Lower lobe of right lung (tissue), 2 donors: Measurements from ENCODE around the gene SIL1. TPM values are rescaled to one million over a fixed set of nuclear protein-coding genes. Genes with fewer than 3 reads are reported as not detected.

ENCODE experiments used
- ATAC-seq, 2 donors: fragments of 200-7000 bp; cut with Tn5 transposase; one replicate each; pipeline ENCODE4 v1.9.1; 2020 to 2022; ENCODE audit warnings: mild to moderate bottlenecking in 2 of 2, moderate library complexity in 2 of 2
- DNase-seq: peaks from one replicate; pipeline ENCODE4 v3.0.0-alpha.2; 2020
- H3K27ac ChIP-seq: fragments of 200-600 bp; one replicate; pipeline ENCODE4 v1.8.0; 2022
- H3K27me3 ChIP-seq: fragments of 200-600 bp; one replicate; pipeline ENCODE4 v1.8.0; 2022; ENCODE audit warnings: low read depth
- H3K36me3 ChIP-seq: fragments of 200-600 bp; one replicate; pipeline ENCODE4 v1.8.0; 2022; ENCODE audit warnings: mild to moderate bottlenecking
- H3K4me1 ChIP-seq: fragments of 200-600 bp; one replicate; pipeline ENCODE4 v1.8.0; 2022
- H3K4me3 ChIP-seq: fragments of 200-600 bp; one replicate; pipeline ENCODE4 v1.8.0; 2022; ENCODE audit warnings: mild to moderate bottlenecking
- H3K9me3 ChIP-seq: fragments of 200-600 bp; one replicate; pipeline ENCODE4 v1.8.0; 2022
- CTCF ChIP-seq: fragments of 200-600 bp; IDR thresholded peaks from one replicate; pipeline ENCODE4 v1.8.0; 2022; ENCODE audit warnings: antibody characterized with exemption, mild to moderate bottlenecking
- intact Hi-C: fragments of 100-400 bp; cut with DNase I; formaldehyde crosslinking; loops from one replicate; pipeline ENCODE4 v1.11.0; 2022
- long read RNA-seq: library from polyadenylated mRNA; unstranded; transcript quantifications from one replicate; pipeline ENCODE4 v2.0.0, GENCODE V29; 2021
- total RNA-seq: library from RNA; stranded (reverse); fragmentation: NEBNext Ultra II Directional; extraction: Animal tissue kit (Norgen Biotek cat#: 25700); gene quantifications from one replicate; pipeline ENCODE4 v1.2.1, GENCODE V29; 2021
- donor health status: DM: no; HTN: yes; CAD: no; lungs with severe emphysema.

Gene SIL1
- total RNA-seq, result 40.6 TPM
- long read RNA-seq, transcript SIL1-202 (10 exons, 1,923 nt), result major isoform, 79 of 114 reads
- long read RNA-seq, partial matches to known transcripts, result 11 of 114 reads
- long read RNA-seq, other reads (novel, unspliced or antisense), result 22 of 114 reads

- peak; percentile 99 for ATAC-seq
- peaks cover 23% of the 10 kb centered on the region for H3K4me1 ChIP-seq
- no peaks in the 10 kb centered on the region for H3K9me3 ChIP-seq
- TF ChIP-seq CTCF, result no peak
- intact Hi-C loops, result no loop called here
- peak; percentile 98 for DNase-seq
- peak within 1 kb of the TSS; percentile 77 for H3K4me3 ChIP-seq
- H3K36me3 ChIP-seq, result no peaks in the 10 kb centered on the region
- H3K27me3 ChIP-seq, result no peaks in the 10 kb centered on the region
- H3K27ac ChIP-seq, result peak within 1 kb of the TSS; percentile 91
Observed at GRCh38 chr5:139197710-139198669, at the start of gene SIL1. SIL1 (minus strand) TSS chr5:139198368; CDS start chr5:139127843, 70,525 bp downstream.

GRCh38 chr5:139246394-139246793 is 48.2 kb upstream of the SIL1 start:
- DNase-seq (peak; percentile 54), ATAC-seq (peak; percentile 76 to 80)
- Histone ChIP-seq H3K4me3 (no peak overlapping the region), H3K36me3 (no peaks in the 10 kb centered on the region), H3K4me1 (peaks cover 6% of the 10 kb centered on the region), H3K9me3 (no peaks in the 10 kb centered on the region), H3K27ac (no peak overlapping the region), H3K27me3 (no peaks in the 10 kb centered on the region)
- intact Hi-C loops, result no loop called here
- no peak for TF ChIP-seq CTCF

DNA sequence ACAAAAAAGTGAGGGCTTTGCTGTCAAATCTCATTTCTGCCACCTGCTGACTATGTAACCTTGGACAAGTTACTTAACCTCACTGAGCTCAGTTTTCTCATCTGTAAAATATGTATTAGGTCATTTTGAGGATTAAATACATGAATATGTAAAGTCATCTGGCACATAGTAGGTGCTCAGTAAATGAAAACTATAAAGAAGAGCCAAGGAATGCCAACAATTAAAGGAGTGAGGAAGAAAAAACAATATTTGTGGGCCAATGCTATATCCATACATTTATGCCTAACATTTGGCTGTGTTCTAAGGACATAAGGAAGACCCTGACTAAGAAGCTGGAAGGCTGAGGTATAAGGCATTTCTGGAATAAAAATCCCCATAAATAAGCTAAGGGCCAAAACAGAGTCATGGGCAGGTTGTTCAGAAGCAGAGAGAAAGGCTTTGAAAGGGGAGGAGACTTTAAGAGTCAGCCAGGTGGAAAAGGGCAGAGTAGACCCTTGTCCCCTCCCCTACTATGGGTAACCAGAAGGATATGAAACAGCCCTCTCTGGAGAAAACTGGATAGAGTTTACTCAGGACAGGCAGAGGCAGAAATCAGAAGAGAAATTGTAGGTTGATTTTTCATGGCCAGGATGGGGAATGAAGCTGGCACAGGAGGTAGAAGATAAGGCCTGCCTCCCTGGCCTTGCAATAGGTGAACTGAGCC is 47.6 kb upstream of the SIL1 start:
- Histone ChIP-seq H3K27ac (no peak overlapping the region), H3K9me3 (no peaks in the 10 kb centered on the region), H3K27me3 (no peaks in the 10 kb centered on the region), H3K36me3 (no peaks in the 10 kb centered on the region), H3K4me1 (peaks cover 6% of the 10 kb centered on the region), H3K4me3 (no peak overlapping the region)
- intact Hi-C loops, result no loop called here
- ATAC-seq, result no peak
- no peak for TF ChIP-seq CTCF
- DNase-seq, result no peak

GRCh38 chr5:139243425-139243970 is 45.3 kb upstream of the SIL1 start:
- intact Hi-C loops, result no loop called here
- ATAC-seq, result no peak

More at GRCh38 chr5:139243425-139243970, 45.3 kb upstream of the SIL1 start:
- Histone ChIP-seq H3K36me3 (no peaks in the 10 kb centered on the region), H3K4me1 (peaks cover 6% of the 10 kb centered on the region), H3K27ac (no peak overlapping the region), H3K4me3 (no peak overlapping the region), H3K27me3 (no peaks in the 10 kb centered on the region), H3K9me3 (no peaks in the 10 kb centered on the region)
- no peak for TF ChIP-seq CTCF
- no peak for DNase-seq
